ENCODE measurements around the gene CABP5.
"Not testable (repeated sequence)": the region's sequence is repeated elsewhere in the genome, so short reads cannot be mapped to it uniquely, and the experiment has no call there.

GRCh38 chr19:48070177-48070769, 26.4 kb upstream of the CABP5 start:
- TF ChIP-seq CTCF (IDR thresholded peaks at IDR 0.05; ENCODE audit: borderline replicate concordance, extremely low read depth, low read length, poor library complexity, severe bottlenecking); EZH2 (IDR thresholded peaks at IDR 0.05; ENCODE audit: borderline replicate concordance, low read depth, low read length, severe bottlenecking): not testable (repeated sequence)
